GM18868 (cell line): ENCODE measurements around the gene ARHGEF7.

Source experiments
- ATAC-seq: cut with Tn5 transposase; IDR thresholded peaks from one replicate; pipeline ENCODE4 v1.9.1; 2021; ENCODE audit warnings: mild to moderate bottlenecking, moderate library complexity; ENCODE audit not compliant: unreplicated experiment

The ARHGEF7 gene

GRCh38 chr13:111131611-111132010 is 16.5 kb downstream of the ARHGEF7 start:
- ATAC-seq: no peak

GRCh38 chr13:111132948-111133347 is 17.8 kb downstream of the ARHGEF7 start:
- ATAC-seq: no peak

GRCh38 chr13:111139452-111139851 is 24.3 kb downstream of the ARHGEF7 start:
- ATAC-seq: no peak

- ATAC-seq: no peak
Measured at GRCh38 chr13:111139873-111140561, 24.9 kb downstream of the ARHGEF7 start.

GRCh38 chr13:111140562-111141105 is 25.5 kb downstream of the ARHGEF7 start:
- no peak for ATAC-seq

- ATAC-seq: no peak
Measured at GRCh38 chr13:111142472-111142871, 27.4 kb downstream of the ARHGEF7 start.

- no peak for ATAC-seq
Measured at GRCh38 chr13:111143865-111144540, 28.9 kb downstream of the ARHGEF7 start.

GRCh38 chr13:111145071-111145470 is 30.0 kb downstream of the ARHGEF7 start:
- ATAC-seq: no peak

- ATAC-seq: no peak
Measured at GRCh38 chr13:111145506-111145905, 30.4 kb downstream of the ARHGEF7 start.

GRCh38 chr13:111152844-111153243 is 37.7 kb downstream of the ARHGEF7 start:
- no peak for ATAC-seq

- ATAC-seq: peak; percentile 87
Measured at GRCh38 chr13:111153279-111153976, 38.3 kb downstream of the ARHGEF7 start.

- peak; percentile 47 for ATAC-seq
Measured at GRCh38 chr13:111153977-111154332, 38.8 kb downstream of the ARHGEF7 start.

- no peak for ATAC-seq
Measured at GRCh38 chr13:111156421-111156820, 41.3 kb downstream of the ARHGEF7 start.

- no peak for ATAC-seq
Measured at GRCh38 chr13:111158136-111158805, 43.2 kb downstream of the ARHGEF7 start.

- no peak for ATAC-seq
Measured at GRCh38 chr13:111159362-111160320, 44.5 kb downstream of the ARHGEF7 start.

- no peak for ATAC-seq
Measured at GRCh38 chr13:111160648-111161047, 45.5 kb downstream of the ARHGEF7 start.

GRCh38 chr13:111161601-111162600 is 46.8 kb downstream of the ARHGEF7 start:
- peak; percentile 24 for ATAC-seq

- ATAC-seq: peak; percentile 53
Measured at GRCh38 chr13:111165241-111166010, 50.3 kb downstream of the ARHGEF7 start.
